DMS 273 treated with DMSO at 0.1 percent for 48 hours (cell line): ENCODE results near the gene AGAP1.

Source experiments
- DNase-seq: peaks from one replicate; lab custom pipeline; 2025; lab: John Stamatoyannopoulos, UW

Gene AGAP1

DNA sequence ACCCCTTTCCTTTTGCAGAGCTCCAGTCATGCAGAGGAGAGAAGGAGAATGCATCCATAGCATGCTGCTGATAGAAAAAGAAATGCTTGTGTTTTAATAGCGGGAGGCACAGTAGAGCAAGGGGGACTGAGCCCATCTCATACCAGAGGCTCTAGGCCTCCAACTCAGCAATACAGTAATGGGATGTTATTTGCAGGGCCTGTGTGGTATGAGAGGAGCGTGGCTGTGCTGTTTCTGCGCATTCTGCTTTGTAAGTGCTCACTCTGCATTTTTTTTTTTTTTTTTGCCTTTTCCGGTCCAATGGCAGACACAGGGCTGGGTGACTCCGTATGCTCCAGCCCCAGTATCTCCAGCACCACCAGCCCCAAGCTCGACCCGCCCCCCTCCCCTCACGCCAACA is 474.3 kb downstream of the AGAP1 start:
- no peak for DNase-seq

DNA sequence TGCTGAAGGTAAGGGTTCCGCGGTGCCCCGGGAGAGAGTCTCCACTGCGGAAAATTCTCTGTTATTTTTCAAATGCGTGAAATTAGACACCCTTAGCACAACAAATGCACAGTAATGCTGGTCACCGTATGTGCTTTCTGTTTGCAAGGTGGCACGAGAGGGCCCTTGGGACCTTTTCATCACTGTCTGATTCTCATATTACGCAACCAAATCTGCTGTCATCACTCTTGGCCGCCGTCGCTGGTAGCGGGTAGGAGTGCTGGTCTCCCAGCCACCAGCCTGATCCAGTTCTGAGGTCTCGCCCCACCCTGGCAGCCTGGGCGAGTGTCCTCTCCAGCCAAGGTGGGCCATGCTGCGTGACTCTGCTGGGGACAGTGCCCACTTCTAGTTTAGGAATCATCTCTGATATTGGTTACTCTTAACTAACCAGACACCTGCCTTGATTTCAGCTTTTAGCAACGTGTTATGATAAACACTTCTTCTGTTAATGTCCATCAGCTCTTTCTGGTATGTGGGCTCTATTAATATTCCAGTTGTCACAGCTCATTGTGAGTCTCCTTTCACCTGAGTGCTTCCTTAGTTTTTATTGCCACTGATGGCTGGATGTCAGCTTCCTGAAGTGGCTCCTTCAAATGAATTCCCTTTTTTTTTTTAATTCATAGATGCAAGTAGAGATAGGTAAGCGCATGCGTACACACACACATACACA is 474.9 kb downstream of the AGAP1 start:
- DNase-seq = no peak

DNA sequence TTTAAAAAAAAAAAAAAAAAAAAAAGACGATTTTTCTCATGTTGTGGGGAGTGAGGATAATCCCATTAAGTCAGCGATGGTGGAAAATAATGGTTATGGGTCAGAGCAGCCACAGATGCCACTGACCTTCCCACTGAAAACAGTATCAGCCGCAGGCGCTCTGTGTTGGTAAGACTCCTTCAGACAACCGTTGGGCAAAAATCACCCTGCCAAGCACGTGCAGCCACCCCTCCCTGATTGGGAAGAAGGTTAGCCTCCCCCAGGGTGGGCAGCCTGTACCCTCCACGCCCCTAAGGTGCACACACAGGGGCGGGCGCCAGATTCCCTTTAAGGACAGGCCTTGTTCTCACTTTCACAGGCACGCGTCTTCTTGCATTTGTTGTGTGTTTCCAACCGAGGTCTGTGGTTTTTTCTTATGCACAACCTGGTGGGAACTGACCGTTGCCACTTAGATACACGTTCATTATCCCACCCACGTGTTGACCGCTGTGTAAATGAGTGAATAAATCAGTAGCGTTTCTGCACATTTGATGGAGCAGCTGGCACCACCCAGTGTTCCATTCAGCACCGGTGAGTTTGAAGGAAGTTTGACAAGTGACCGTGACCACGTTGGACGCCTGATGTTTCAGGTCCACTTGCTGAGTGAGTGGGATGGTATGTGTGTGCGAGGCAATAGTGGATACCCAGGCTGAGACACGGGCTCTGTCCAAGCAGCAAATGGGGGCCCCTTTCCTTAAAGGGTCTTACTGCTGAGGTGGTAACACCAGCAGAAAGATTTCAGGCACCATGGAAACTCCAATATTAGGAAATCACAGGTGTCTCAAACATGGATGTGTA is 476.6 kb downstream of the AGAP1 start:
- no peak for DNase-seq

DNA sequence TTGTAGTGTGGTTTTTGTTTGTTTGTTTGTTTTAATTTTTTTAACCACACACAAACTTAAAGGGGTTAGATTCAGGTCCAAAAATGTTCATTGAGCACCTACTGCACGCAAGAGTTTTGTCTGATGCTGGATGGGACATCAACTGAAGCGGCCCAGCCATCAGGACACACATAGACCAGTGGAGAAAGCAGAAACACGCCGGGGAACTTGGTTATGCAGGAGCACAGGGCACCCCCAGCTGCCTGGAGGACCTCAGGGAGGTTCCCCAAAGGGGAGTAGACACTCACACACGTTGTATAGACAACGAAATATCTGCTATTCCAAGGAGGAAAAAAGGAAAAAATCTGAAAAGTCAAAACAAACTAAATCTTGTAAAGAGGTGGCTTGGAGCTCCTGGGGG is 482.7 kb downstream of the AGAP1 start:
- no peak for DNase-seq

DNA sequence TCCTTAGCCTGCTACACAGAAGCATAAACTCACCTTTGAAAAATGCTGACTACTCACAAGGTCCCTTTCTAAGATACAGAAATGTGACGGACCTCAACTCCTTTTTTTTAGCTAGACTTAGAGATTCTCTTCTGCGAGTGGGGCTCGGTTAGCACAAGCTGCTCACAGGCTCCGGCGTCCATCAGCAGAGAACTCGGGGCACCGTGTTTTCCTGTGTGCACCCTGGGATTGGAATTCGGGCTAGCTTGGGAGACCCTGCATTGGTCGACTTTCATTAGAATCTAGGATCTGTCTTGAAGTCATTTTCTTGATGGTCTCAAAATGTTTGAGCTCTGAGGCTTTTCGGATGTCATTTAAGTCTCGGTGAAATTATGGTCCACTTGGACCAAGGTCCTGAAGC is 483.1 kb downstream of the AGAP1 start:
- DNase-seq = no peak

DNA sequence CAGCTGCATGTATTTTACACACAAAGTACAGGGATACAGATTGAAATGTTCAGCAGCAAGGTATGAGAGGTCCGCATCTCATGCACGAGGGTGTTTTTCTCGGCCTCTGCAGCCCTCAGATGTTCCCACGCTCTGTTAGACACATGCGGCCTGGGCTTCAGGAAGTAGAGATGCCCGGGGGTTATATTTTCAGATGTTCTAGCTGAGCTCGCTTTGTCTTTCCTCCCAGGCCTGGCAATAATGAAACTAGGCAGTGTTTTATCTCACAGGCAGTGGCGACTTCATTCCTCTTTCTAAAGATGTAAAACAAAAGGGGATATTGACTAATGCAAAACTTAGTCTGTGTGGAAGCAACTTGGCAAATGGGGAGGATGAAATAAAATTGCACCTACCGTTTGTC is 483.6 kb downstream of the AGAP1 start:
- no peak for DNase-seq

DNA sequence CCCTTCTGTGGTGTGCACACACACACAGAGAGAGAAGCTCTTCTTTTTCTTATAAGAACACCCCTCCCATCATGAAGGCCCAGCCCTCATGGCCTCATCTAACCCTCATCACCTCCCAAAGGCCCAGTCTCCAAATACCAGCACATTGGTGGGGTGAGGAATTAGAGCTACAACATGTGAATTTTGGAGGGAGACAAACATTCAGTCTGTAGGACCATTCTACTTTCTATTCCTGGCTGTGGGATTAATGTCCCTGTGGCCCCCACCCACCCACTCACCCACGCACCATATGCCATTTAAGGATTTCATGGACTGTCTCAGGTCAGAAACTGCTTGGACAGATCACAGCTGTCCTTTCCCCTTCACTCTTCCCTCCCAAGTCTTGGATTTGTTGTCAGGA is 484.2 kb downstream of the AGAP1 start:
- DNase-seq = no peak

DNA sequence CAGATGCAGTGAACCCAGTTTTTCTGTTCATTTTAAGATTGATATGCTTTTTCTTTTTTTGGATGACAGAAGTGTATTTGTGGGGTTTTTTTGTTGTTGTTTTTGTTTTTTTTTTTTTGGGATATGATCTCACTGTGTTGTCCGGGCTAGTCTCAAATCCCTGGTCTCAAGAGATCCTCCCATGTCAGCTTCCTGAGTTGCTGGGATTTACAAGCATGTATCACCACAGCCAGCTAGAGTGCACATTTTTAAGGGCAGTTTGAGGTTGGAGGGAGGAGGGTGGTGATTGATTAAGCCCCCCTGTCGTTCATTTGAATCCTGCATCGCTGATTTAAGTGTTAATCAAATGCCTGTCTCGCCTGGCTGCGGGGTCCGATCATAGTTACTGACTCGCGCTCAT is 485.2 kb downstream of the AGAP1 start:
- DNase-seq = no peak

DNA sequence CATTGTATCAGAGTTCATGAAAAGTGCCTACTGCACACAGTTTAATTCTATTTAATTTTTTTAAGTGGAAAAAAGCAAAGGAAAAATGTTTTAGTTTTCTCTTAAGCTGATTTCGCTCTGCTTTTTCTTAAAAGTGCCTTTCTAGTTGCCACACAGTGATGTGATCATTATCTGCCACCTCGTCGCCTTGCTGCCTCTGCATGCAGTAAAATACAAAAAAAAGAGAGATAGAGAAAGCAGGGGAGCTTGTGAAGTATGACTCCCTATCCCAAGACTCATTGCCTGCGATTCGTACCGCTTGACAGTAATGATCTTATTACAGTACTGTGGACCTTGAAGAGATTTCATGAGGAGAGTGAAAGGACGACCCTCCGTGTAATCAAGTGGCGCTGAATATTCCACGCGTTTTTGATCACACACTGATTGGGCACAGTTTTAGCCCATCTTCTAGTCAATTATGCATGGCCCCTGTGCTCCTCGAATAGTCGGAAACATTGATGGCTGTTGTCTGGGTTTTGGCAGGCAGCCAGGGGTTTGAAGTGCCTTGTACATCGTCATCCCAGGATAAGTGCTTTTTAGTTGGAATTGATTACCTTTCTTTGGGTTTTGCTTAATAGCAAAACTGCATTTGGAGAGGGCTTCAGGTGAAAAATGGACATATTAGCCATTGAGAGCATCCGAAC is 486.1 kb downstream of the AGAP1 start:
- DNase-seq = no peak

DNA sequence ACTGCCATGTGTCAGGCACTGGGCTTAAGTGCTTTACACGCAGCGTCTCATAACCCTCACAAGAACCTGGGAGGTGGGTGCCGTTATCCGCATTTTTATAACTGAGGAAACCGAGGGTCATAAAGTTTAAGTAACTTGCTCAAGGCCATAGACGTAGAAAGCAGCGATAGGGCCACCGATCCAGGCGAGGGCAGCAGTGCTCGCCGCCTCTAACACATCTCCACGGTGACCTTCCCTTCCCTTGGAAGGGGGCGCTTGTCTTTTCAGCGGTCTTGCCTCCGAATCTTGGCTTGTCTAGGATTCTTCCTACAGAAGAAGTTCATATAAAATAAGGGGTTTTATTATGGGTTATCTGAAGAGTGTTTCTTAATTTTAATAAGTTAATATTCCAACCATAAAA is 487.8 kb downstream of the AGAP1 start:
- no peak for DNase-seq

DNA sequence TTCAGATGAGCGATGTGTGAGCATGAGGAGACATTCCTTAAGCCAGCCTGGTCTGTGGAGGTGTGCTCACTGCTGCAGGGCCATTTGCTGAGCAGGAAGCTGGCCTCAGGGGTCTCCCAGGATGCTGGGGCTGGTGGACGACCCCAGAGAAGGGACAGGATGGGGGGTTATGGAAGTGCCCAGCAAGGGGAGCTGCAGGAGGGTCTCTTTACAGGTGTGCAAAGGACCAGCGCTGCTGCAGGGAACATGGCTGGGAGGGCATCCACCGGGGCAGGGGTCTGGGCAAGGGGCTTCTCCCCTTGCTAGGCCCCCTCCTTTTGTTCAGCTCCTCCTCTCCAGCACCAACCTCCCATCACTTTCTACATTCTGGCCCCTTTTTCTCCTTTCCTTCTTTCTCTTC is 489.2 kb downstream of the AGAP1 start:
- DNase-seq = no peak

DNA sequence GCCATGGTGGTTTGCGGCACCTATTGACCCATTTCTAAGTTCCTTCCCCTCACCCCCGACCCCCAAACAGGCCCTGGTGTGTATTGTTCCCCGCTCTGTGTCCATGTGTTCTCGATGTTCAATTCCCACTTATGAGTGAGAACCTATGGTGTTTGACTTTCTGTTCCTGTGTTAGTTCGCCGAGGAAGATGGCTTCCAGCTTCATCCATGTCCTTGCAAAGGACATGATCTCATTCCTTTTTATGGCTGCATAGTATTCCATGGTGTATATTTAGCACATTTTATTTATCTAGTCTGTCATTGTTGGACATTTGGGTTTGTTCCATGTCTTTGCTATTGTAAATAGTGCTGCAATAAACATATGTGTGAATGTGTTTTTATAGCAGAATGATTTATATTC is 490.7 kb downstream of the AGAP1 start:
- DNase-seq = no peak

DNA sequence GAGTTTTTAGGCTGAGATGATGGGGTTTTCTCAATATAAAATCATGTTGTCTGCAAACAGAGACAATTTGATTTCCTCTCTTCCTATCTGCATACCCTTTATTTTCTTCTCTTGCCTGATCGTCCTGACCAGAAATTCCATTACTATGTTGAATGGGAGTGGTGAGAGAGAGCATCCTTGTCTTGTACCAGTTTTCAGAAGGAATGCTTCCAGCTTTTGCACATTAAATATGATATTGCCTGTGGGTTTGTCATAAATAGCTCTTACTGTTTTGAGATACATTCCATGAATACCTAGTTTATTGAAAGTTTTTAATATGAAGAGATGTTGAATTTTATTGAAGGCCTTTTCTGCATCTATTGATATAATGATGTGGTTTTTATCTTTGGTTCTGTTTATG is 492.5 kb downstream of the AGAP1 start:
- no peak for DNase-seq

DNA sequence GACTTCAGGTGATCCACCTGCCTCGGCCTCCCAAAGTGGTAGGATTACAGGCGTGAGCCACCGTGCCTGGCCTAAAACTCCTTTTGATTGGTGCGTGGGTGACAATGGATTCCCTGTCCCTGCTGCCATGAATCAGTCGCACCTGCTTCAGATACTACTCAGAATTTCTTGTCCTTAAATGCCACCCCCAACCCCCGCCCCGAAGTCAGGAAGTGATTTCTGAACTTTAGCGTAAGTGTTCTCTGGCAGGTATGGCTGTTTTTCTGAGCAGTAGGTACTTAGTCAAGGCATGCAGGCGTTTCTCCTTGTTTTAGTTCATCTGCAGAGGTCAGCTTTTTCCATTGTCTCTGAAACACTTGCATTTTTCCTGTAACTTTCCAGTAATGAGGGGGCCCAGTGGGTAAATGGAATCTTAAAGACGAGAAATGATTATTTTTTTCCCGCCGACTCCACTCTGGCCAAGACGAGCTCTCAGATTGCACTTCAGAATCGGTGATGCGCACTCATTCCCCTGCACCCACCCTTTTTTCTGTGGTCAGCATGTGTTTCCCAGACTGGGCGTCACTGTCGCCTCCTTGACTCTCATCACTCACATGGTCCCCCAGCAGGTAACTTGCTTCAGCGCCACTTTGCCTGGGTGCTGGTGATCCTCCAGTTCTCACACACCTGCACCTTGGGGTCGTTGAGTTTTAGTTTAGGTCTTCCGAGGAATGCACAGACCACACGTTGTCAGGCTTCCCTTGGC is 494.6 kb downstream of the AGAP1 start:
- DNase-seq = no peak

DNA sequence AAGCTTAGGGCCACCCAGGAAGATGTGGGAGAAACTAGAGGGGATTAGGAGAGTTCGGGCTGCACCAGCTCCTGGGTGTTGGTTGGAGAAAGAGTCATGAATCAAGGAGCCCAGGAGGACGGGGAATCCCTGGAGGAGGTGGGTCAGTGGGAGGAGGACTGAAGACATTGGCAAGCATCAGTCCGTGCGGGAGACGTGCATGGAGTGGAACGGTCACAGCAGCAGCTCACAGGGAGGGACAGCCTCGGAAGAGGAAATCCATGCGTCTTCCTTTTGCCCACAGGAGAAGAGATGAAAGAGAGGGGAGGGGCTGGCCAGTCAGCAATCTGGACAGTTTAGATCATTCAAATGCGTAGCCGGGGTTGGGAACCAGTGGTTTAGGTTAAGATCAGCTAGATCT is 495.7 kb downstream of the AGAP1 start:
- DNase-seq = no peak

DNA sequence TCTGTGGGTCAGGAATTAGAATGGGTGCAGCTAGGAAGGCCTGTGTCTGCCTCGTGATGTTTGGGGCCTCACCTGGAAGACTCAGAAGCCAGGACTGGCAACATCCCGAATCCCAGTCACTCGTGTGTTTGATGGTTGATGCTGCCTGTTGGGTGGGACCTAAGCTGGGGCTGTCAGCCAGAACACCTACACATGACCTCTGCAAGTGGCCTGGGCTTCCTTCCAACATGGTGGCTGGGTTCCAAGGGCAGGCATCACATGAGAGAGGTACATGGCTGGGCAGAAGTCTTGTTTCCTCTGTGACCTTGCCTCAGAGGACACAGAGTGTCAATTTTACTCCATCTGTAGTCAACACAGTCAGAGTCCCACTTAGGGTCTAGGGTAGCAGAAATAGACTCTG is 496.5 kb downstream of the AGAP1 start:
- no peak for DNase-seq

DNA sequence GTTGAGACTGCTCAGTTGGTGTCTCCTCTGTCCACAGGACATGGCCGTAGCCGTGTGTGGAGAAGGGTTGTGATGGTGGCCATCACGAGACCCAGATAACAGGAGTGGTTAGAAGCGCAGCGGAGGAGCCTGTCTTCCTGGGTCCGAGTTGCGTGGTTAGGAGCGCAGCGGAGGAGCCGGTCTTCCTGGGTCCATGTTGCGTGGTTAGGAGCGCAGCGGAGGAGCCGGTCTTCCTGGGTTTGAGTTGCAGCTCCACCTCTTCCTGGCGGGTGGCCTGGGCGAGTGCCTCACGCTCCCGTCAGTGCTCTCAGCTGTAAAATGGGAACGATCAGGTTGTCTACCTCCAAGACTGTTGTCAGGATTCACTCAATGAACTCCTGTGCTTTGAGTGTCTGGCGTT is 498.2 kb downstream of the AGAP1 start:
- no peak for DNase-seq

DNA sequence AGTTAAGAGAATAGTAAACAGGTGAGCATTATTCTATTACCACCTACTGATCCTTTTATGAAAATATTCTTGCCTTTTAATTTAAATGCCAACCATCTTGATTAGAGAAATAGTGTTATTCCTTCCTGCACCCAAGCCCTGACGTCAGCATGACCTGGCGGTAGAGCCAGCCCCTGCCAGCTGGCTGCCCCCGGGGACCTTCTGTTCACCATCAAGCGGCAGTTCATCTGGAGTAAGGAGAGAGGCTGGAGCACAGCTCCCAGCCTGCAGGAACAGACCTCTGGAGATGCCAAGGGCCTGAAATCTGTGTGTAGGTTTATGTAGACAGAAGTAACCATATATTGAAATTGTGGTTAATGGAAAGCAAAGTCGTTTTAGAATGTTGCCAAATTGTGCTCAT is 502.6 kb downstream of the AGAP1 start:
- DNase-seq = no peak

DNA sequence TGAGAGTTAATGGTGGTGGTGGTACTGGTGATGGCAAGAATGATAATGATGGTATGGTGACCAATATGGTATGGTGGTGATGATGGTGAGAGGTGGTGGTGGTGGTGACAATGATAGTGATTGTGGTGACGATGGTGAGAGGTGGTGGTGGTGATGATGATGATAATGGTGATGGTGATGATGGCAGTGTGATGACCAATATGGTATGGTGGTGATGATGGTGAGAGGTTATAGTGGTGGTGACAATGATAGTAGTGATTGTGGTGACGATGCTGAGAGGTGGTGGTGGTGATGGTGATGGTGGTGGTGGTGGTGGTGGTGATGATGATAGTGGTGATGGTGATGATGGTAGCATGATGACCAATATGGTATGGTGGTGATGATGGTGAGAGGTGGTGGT is 505.2 kb downstream of the AGAP1 start:
- no peak for DNase-seq

DNA sequence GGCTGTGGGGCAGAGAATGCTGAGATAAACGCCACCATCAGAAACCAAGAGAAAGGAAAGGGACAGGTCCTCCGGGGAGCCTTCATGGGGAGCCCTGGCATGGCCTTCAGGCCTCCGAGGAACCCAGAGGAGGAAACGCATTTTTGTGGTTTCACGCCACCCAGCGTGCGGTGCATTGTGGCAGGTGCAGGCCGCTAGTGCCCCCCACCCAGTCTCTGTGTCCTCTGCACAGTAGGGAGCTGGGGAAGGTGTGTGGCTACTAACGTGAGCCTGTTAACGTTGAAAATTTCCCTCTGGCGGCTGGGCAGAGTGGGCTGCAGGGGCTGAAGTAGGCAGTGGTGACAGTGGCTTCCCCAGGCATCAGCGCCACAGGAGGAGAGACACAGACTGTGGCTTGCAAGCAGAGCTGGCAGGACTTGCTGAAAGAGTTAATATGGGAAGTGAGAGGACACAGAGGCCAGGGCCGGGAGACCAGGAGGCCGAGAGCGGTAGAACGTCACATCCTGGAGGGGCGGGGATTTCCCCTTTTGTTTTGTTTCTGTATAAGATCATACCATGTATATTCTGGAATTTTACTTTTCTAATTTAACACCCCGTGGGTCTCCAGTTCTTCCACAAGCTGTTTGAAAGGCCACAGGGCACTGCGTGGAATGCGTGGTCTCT is 507.5 kb downstream of the AGAP1 start:
- DNase-seq = no peak

DNA sequence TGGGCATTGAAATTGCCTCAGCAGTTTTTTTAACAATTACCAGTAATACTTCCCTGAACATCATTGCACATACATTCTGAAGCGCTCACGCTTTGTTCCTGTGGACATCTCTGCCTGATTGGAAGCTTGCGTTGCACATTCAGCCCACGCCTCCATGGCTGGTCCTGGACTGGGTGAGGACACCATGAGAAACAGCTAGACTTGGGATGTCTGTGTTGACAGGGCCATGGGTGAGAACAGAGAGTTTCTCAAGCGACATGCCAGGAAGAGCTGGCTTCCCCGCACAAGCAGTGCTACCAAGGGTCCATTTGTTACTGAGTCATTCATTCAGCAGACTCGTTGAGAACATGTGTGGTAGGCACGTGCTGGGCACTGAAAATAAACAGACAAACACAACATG is 508.0 kb downstream of the AGAP1 start:
- DNase-seq = no peak

DNA sequence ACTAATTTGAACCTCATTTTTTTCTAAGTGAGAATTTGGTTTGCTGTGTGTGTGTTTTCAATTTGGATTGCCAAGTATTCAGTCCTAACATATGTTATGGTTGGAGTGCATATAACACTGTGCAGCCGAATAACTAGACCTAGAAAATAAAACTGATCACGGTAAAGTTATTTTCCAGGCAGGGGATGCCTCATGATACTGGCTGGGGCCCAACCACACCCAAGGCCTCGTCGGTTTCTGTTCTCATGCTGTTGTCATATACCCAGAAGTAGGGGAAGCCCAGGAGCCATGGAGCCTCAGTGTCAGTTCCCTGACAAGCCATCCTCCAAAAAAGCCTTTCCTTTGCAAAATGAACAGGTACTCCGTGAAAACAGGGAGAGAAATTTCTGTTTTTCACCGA is 514.2 kb downstream of the AGAP1 start:
- DNase-seq = no peak
